PFSK-1 (cell line): ENCODE data around the gene FAR2.

Source experiments
- FOXP2 ChIP-seq: optimal IDR thresholded peaks from 2 replicates; pipeline ENCODE3; 2011; ENCODE audit warnings: borderline replicate concordance, control low read depth, inconsistent platforms; ENCODE audit not compliant: insufficient read depth; ENCODE audit errors: extremely low read length, extremely low read depth
- POLR2AphosphoS5 ChIP-seq: IDR thresholded peaks from 2 replicates; pipeline ENCODE4 v1.6.1; 2012; ENCODE audit warnings: low read depth, mild to moderate bottlenecking, control low read depth, low read length, moderate library complexity
- REST ChIP-seq, 2 experiments: IDR thresholded peaks; 2 replicates each; pipeline versions ENCODE4 v1.6.1 to v1.8.0; 2011 to 2012; ENCODE audit warnings: low read depth in 2 of 2, low read length in 2 of 2, control low read depth in 1 of 2, inconsistent platforms in 1 of 2, mild to moderate bottlenecking in 1 of 2, moderate library complexity in 1 of 2; ENCODE audit not compliant: insufficient read depth in 1 of 2
- SIN3A ChIP-seq: IDR thresholded peaks from 2 replicates; pipeline ENCODE4 v1.6.1; 2012; ENCODE audit warnings: mild to moderate bottlenecking, low read length, moderate library complexity, borderline replicate concordance; ENCODE audit not compliant: insufficient read depth
- TAF1 ChIP-seq: IDR thresholded peaks from 2 replicates; pipeline ENCODE4 v1.6.1; 2012; ENCODE audit warnings: low read length, control low read depth, borderline replicate concordance; ENCODE audit not compliant: insufficient read depth

Gene FAR2

GRCh38 chr12:29223956-29224543 lies 75.0 kb downstream of the FAR2 start:
- no peak for TF ChIP-seq POLR2AphosphoS5

- TF ChIP-seq TAF1 (no peak), FOXP2 (no peak), POLR2AphosphoS5 (no peak)
Observed at GRCh38 chr12:29224572-29224971, 75.5 kb downstream of the FAR2 start.

- TF ChIP-seq FOXP2, result no peak
- TF ChIP-seq POLR2AphosphoS5, result no peak
- TF ChIP-seq SIN3A, result no peak
- no peak for TF ChIP-seq TAF1
- no peak for TF ChIP-seq REST (IDR thresholded peaks at IDR 0.05; ENCODE audit: insufficient read depth in 1 of 2, low read depth in 2 of 2, low read length in 2 of 2)
Observed at GRCh38 chr12:29225834-29226233, 76.8 kb downstream of the FAR2 start.

- no peak for TF ChIP-seq REST (IDR thresholded peaks at IDR 0.05; ENCODE audit: insufficient read depth in 1 of 2, low read depth in 2 of 2, low read length in 2 of 2)
- TF ChIP-seq POLR2AphosphoS5, result no peak
- TF ChIP-seq SIN3A, result no peak
- no peak for TF ChIP-seq FOXP2
- TF ChIP-seq TAF1, result no peak
Observed at GRCh38 chr12:29226616-29227015, 77.5 kb downstream of the FAR2 start.

- TF ChIP-seq REST (IDR thresholded peaks at IDR 0.05; ENCODE audit: insufficient read depth in 1 of 2, low read depth in 2 of 2, low read length in 2 of 2) (no peak), FOXP2 (no peak), POLR2AphosphoS5 (no peak), SIN3A (no peak), TAF1 (no peak)
Observed at GRCh38 chr12:29228474-29229157, 79.5 kb downstream of the FAR2 start.

GRCh38 chr12:29229158-29229505 lies 80.1 kb downstream of the FAR2 start:
- TF ChIP-seq POLR2AphosphoS5 (no peak), SIN3A (no peak), FOXP2 (no peak), TAF1 (no peak), REST (IDR thresholded peaks at IDR 0.05; ENCODE audit: insufficient read depth in 1 of 2, low read depth in 2 of 2, low read length in 2 of 2) (no peak)
